ENCODE results near the gene MSANTD2. TPM values are rescaled to one million over a fixed set of nuclear protein-coding genes. Genes with fewer than 3 reads are reported as not detected.

MSANTD2 gene
- total and polyA plus RNA-seq, 9 of the 15 experiments (the other 6 are each of a cell fraction or from before 2014, with no cell fraction given) = 1.3 to 9.9 (median 5.3) TPM

GRCh38 chr11:124776865-124777645 lies 23.2 kb downstream of the MSANTD2 start:
- DNase-seq (ENCODE audit: extremely low read depth in 1 of 4, low spot score in 3 of 4) (no peak), FAIRE-seq (no peak), ATAC-seq (no peak)
- in situ Hi-C loops (cut with MboI) (no loop called here), intact Hi-C loops (cut with micrococcal nuclease) (no loop called here)
- Histone ChIP-seq H3K4me3 (no peak overlapping the region), H3K4me2 (ENCODE audit: insufficient read depth, low read length) (no peak overlapping the region), H3K9ac (ENCODE audit: insufficient read depth in 1 of 2, low read depth in 2 of 2, low read length in 2 of 2) (no peak overlapping the region), H3K9me3 (replicated peaks; ENCODE audit: control insufficient read depth, insufficient read depth, low read depth, low read length) (no peaks in the 10 kb centered on the region), H3K27ac (ENCODE audit: extremely low read depth, low read depth, low read length) (no peak overlapping the region), H3K9me1 (ENCODE audit: control insufficient read depth, insufficient read depth, low read length) (no peaks in the 10 kb centered on the region), H3K27me3 (ENCODE audit: control insufficient read depth in 2 of 2, insufficient read depth in 2 of 2, low read length in 2 of 2) (no peaks in the 10 kb centered on the region), H3K36me3 (ENCODE audit: control insufficient read depth, insufficient read depth, low read length) (no peaks in the 10 kb centered on the region), H2AFZ (ENCODE audit: low read depth, low read length) (no peak overlapping the region), H4K20me1 (replicated peaks; ENCODE audit: control insufficient read depth, insufficient read depth, low read length) (no peaks in the 10 kb centered on the region), H3K79me2 (ENCODE audit: control insufficient read depth, insufficient read depth, low read length) (no peaks in the 10 kb centered on the region), H3K4me1 (replicated peaks in 1 of 2; ENCODE audit: control insufficient read depth in 2 of 2, insufficient read depth in 2 of 2, low read length in 2 of 2) (no peaks in the 10 kb centered on the region)
- WGBS (ENCODE audit: insufficient coverage, low coverage, missing lambda C conversion rate) = 82% methylated on average over 7 of the region's 7 CpGs
- TF ChIP-seq BHLHE40 (IDR thresholded peaks at IDR 0.05; ENCODE audit: low read length) = no peak
- TF ChIP-seq CBX2 (IDR thresholded peaks at IDR 0.05; ENCODE audit: insufficient read depth, low read length, poor library complexity, severe bottlenecking) = no peak
- no peak for TF ChIP-seq MCM3 (IDR thresholded peaks at IDR 0.05)
- no peak for TF ChIP-seq ZNF121 (CRISPR knock-in tag; conservative IDR thresholded peaks at IDR 0.05)
- TF ChIP-seq SMARCA4 (IDR thresholded peaks at IDR 0.05) = no peak
- no peak for TF ChIP-seq TRIM25 (IDR thresholded peaks at IDR 0.05; ENCODE audit: borderline replicate concordance)
- no peak for TF ChIP-seq KDM4B (IDR thresholded peaks at IDR 0.05; ENCODE audit: borderline replicate concordance in 2 of 2, low read depth in 1 of 2)
- no peak for TF ChIP-seq IRF2 (CRISPR knock-in tag; IDR thresholded peaks at IDR 0.05)
- no peak for TF ChIP-seq NELFE (IDR thresholded peaks at IDR 0.05; ENCODE audit: insufficient read depth, insufficient read length)
- TF ChIP-seq, protein P1, sequence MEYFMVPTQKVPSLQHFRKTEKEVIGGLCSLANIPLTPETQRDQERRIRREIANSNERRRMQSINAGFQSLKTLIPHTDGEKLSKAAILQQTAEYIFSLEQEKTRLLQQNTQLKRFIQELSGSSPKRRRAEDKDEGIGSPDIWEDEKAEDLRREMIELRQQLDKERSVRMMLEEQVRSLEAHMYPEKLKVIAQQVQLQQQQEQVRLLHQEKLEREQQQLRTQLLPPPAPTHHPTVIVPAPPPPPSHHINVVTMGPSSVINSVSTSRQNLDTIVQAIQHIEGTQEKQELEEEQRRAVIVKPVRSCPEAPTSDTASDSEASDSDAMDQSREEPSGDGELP (CRISPR knock-in tag; IDR thresholded peaks at IDR 0.05; ENCODE audit: borderline replicate concordance) = no peak
- TF ChIP-seq, protein P2, sequence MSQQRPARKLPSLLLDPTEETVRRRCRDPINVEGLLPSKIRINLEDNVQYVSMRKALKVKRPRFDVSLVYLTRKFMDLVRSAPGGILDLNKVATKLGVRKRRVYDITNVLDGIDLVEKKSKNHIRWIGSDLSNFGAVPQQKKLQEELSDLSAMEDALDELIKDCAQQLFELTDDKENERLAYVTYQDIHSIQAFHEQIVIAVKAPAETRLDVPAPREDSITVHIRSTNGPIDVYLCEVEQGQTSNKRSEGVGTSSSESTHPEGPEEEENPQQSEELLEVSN (IDR thresholded peaks at IDR 0.05; ENCODE audit: borderline replicate concordance in 1 of 2, extremely low read depth in 1 of 2, insufficient read depth in 1 of 2, insufficient read length in 1 of 2, low read depth in 1 of 2, low read length in 1 of 2, poor library complexity in 1 of 2, severe bottlenecking in 1 of 2) = no peak
- TF ChIP-seq ELF1 (tag; IDR thresholded peaks at IDR 0.05) = no peak
- TF ChIP-seq ARID1B (IDR thresholded peaks at IDR 0.05) = no peak
- no peak for TF ChIP-seq FOS (IDR thresholded peaks at IDR 0.05; ENCODE audit: extremely low read depth, insufficient read length)
- no peak for TF ChIP-seq EWSR1 (IDR thresholded peaks at IDR 0.05; ENCODE audit: borderline replicate concordance, low read depth, partially characterized antibody)
- ChIA-PET POLR2A (no interaction called here), CTCF (ENCODE audit: low intra/inter-chr PET ratio) (no interaction called here)
- no TSS peak for BruUV-seq (replicated peaks)
